Head of caudate nucleus (tissue), 42 donors: Measurements from ENCODE around the gene MDN1.
"Not testable (repeated sequence)": the region's sequence is repeated elsewhere in the genome, so short reads cannot be mapped to it uniquely, and the experiment has no call there.

ENCODE experiments used
- DNase-seq, 42 donors: peaks; one replicate each; pipeline versions ENCODE4 v3.0.0 to v3.0.0-alpha.2; 2020 to 2021; ENCODE audit warnings: mixed read lengths in 7 of 42
- intact Hi-C: fragments of 100-400 bp; cut with DNase I; formaldehyde crosslinking; loops from one replicate; pipeline ENCODE4 v1.15.0; 2022

MDN1 gene, protein sequence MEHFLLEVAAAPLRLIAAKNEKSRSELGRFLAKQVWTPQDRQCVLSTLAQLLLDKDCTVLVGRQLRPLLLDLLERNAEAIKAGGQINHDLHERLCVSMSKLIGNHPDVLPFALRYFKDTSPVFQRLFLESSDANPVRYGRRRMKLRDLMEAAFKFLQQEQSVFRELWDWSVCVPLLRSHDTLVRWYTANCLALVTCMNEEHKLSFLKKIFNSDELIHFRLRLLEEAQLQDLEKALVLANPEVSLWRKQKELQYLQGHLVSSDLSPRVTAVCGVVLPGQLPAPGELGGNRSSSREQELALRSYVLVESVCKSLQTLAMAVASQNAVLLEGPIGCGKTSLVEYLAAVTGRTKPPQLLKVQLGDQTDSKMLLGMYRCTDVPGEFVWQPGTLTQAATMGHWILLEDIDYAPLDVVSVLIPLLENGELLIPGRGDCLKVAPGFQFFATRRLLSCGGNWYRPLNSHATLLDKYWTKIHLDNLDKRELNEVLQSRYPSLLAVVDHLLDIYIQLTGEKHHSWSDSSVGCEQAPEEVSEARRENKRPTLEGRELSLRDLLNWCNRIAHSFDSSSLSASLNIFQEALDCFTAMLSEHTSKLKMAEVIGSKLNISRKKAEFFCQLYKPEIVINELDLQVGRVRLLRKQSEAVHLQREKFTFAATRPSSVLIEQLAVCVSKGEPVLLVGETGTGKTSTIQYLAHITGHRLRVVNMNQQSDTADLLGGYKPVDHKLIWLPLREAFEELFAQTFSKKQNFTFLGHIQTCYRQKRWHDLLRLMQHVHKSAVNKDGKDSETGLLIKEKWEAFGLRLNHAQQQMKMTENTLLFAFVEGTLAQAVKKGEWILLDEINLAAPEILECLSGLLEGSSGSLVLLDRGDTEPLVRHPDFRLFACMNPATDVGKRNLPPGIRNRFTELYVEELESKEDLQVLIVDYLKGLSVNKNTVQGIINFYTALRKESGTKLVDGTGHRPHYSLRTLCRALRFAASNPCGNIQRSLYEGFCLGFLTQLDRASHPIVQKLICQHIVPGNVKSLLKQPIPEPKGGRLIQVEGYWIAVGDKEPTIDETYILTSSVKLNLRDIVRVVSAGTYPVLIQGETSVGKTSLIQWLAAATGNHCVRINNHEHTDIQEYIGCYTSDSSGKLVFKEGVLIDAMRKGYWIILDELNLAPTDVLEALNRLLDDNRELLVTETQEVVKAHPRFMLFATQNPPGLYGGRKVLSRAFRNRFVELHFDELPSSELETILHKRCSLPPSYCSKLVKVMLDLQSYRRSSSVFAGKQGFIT (N-terminal part only)

DNA sequence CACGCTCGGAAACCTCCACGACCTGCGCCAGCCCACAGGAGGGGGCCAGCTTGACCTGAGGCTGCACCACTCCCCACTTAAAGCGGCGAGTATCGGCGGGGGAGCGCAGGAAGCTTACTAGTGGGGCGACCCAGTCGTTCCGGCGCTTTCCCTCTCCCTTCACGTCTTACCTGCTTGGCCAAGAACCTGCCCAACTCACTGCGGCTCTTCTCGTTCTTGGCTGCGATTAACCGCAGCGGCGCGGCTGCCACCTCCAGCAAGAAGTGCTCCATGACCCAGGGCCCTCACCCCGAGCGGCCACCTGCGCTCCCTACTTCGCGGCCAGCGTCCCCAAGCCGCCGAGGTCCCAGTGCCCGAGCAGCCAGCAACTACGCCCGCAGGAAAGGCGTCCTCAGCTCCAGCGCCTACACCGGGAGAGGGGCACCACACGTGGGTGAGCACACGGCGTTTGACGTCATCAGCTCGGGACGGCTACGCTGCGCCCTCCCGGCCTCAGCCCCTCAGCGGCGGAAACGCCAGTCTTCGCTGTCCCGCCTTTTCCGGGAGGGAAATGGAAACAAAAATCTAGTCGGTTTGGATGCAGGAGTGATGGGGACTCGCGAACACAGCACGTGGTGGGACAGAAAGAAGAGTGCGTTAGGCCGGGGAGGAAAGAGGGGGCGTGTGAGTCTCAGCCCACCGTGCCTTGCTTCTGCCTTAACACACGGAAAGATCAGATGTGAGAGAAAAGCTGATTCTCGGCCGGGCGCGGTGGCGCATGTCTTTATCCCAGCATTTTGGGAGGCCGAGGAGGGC lies at the start of gene MDN1:
TSS of gene MDN1 (minus strand) at position 459 of the 795 bp plus-strand sequence. CDS start at position 272, 187 bp downstream.
- intact Hi-C loops, result no loop called here

DNA sequence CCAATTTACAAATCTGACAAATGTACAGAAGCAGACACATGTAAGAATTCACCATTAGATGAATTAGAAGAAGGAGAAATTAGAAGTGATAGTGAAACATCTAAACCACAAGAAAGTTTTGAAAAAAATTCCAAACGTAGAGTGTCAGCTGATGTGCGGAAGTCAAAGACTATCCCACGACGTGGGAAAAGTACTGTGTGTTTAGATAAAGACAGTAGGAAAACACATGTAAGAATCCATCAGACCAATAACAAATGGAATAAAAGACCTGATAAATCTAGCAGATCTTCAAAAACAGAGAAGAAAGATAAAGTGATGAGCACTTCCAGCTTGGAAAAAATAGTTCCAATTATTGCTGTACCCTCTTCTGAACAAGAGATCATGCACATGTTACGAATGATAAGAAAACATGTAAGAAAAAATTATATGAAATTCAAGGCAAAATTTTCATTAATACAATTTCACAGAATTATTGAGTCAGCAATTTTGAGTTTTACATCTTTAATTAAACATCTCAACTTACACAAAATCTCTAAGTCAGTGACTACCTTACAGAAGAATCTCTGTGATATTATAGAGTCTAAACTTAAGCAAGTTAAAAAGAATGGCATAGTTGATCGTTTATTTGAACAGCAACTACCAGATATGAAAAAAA lies 46.6 kb upstream of the MDN1 start:
- DNase-seq, result no peak
- intact Hi-C loops, result no loop called here

More for the DNA sequence above, at the start of gene MDN1:
- peak; percentile 82 to 97 (median 93) for DNase-seq

DNA sequence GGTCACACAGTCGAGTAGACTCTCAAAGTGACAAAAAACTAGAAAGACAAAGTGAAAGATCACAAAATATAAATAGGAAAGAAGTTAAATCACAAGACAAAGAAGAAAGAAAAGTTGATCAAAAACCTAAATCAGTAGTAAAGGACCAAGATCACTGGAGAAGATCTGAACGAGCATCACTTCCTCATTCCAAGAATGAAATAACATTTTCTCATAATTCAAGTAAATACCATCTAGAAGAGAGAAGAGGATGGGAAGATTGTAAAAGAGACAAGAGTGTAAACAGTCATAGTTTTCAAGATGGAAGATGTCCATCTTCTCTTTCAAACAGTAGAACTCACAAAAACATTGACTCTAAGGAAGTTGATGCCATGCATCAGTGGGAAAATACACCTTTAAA lies 43.1 kb upstream of the MDN1 start:
- DNase-seq, result no peak
- intact Hi-C loops, result no loop called here

DNA sequence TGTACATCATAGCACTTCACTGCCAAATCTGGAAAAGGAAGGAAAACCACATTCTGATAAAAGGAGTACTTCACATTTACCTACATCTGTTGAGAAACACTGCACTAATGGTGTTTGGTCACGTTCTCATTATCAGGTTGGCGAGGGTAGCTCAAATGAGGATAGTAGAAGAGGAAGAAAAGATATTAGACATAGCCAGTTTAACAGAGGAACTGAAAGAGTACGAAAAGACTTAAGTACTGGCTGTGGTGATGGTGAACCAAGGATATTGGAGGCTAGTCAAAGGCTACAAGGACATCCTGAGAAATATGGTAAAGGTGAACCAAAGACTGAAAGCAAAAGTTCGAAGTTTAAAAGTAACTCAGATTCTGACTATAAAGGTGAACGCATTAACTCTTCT lies 42.7 kb upstream of the MDN1 start:
- no peak for DNase-seq
- intact Hi-C loops, result no loop called here

DNA sequence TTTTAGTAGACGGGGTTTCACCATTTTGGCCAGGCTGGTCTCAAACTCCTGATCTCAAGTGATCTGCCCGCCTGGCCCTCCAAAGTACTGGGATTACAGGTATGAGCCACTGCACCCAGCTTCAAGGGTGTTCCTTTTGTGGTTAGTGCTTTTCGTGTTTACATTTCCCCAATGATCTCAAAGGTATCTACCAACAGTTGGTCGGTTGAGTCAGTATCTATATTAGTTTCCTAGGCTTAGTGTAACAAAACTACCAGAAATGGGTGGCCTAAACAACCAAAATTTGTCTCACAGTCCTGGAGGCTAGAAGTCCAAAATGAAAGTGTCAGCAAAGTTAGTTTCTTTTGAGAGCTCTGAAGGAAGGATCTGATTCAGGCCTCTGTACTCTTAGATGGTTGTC lies 40.1 kb upstream of the MDN1 start:
- intact Hi-C loops, result no loop called here
- DNase-seq, result no peak

DNA sequence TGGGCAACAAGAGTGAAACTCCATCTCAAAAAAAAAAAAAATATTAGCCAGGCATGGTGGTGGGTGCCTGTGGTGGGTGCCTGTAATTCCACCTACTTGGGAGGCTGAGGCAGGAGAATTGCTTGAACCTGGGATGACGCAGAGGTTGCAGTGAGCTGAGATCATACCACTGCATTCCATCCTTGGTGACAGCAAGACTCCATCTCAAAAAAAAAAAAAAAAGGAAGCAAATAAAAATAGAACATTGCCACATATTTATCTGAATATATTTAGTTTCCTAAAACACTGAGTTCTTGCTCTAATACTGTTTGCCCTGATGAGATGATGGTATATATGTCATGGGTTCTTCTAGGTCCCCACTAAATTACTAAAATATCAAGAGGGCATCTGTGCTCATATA lies 38.4 kb upstream of the MDN1 start:
- intact Hi-C loops, result no loop called here
- DNase-seq, result no peak

DNA sequence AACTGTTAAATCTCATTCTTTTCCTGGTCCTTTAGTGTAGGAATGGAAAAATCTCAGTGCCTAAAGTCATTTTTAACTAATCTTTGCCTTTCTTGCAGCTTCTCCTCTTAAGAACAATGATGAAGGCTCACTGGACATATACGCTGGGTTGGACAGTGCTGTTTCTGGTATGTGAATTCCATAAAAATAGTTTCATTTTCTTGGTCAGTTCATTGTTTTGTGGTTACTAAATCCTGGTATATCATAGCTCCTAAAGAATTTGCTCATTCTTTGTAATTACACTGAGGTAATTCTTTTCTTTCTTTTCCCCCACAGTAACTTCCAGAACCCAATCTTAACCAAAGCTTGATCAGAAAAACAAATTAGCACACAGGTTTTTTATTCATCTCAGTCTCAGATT lies 33.5 kb upstream of the MDN1 start:
- DNase-seq, result no peak
- intact Hi-C loops, result no loop called here

DNA sequence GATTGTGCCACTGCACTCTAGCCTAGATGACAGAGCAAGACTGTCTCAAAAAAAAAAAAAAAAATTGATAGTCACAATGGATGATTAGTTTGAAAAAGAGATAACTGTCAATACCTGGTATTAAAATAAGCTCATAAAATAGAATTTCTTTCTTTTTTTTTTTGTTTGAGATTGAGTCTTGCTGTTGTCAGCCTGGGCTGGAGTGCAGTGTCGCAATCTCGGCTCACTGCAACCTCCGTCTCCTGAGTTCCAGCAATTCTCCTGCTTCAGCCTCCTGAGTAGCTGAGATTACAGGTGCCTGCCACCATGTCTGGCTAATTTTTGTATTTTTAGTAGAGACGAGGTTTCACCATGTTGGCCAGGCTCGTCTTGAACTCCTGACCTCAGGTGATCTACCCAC lies 27.9 kb upstream of the MDN1 start:
- DNase-seq, intact Hi-C loops: not testable (repeated sequence)

DNA sequence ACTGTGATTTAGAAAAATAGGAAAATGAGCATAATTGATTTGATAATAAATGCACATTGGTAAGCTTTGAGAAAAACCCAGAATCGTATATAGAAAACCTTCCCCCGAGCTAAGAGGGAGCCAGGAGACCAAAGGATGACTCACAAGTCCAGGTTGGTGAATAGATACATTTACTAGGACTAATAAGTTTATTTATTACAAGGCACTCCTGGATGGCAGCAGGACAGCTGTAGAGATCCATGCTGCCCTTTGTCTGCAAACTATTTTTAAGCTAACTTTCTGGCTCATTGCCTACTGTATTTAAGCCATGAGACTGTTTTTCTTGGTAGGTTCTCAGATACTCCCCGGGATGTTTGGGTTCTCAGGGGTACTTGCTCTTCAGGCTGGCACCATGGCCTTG lies 23.5 kb upstream of the MDN1 start:
- no peak for DNase-seq
- intact Hi-C loops, result no loop called here

DNA sequence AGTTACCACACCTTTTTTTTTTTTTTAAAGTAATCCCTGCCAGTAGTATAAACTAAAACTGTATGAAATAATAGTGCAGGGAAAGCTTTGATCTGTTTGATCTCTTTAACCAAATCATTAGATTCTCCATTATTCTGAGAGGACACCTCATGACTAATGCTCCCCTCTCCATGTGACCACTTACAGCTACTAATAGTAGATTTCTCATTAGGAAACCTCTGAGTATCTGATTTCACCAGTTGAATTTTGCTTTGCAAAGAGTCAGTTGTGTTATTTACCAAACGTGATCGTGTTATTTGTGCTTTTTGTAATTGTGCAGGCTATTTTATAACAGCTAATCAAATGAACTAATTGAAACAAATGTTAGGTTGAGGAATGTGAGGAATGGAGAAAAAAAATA lies 22.6 kb upstream of the MDN1 start:
- DNase-seq, result no peak
- intact Hi-C loops, result no loop called here

DNA sequence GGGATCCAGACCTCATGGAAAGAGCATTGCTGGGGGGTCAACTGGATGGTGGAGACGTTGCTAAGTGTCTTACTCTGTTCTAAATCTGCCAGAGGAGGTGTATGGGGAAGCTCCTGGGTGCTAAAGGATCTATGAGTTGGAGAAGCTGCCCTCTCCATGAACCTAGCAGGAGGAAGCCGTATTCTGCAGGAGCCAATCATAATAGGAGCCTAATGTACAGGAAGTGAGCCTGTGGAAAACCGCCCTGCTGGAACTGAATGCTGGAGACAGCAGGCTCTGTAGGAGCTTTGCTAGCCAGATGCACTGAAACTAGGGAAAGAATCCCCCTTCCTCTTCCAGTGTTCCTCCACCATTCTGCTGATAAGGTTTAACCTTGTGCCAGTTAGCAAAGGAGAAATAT lies 20.9 kb upstream of the MDN1 start:
- DNase-seq, result no peak
- intact Hi-C loops, result no loop called here

DNA sequence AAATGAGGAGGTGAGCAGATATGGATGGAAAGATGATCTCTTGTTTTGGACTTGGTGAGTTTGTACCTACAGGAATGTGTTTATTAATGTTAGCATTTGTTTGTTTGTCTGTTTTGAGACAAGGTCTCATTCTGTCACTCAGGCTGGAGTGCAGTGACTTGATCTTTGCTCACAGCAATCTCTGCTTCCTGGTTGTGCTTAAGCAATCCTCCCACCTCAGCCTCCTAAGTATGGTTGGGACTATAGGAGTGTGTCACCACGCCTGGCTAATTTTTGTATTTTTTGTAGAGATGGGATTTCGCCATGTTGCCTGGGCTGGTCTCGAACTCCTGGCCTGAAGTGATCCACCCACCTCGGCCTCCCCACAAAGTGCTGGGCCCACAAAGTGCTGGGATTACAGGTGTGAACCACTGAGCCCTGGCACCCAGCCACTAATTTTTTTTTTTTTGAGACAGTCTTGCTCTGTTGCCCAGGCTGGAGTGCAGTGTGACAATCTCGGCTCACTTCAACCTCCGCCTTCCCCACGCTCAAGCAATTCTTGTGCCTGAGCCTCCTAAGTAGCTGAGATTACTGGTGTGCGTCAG lies 17.1 kb upstream of the MDN1 start:
- DNase-seq, result peak in 1 of 42 donors; percentile 16

DNA sequence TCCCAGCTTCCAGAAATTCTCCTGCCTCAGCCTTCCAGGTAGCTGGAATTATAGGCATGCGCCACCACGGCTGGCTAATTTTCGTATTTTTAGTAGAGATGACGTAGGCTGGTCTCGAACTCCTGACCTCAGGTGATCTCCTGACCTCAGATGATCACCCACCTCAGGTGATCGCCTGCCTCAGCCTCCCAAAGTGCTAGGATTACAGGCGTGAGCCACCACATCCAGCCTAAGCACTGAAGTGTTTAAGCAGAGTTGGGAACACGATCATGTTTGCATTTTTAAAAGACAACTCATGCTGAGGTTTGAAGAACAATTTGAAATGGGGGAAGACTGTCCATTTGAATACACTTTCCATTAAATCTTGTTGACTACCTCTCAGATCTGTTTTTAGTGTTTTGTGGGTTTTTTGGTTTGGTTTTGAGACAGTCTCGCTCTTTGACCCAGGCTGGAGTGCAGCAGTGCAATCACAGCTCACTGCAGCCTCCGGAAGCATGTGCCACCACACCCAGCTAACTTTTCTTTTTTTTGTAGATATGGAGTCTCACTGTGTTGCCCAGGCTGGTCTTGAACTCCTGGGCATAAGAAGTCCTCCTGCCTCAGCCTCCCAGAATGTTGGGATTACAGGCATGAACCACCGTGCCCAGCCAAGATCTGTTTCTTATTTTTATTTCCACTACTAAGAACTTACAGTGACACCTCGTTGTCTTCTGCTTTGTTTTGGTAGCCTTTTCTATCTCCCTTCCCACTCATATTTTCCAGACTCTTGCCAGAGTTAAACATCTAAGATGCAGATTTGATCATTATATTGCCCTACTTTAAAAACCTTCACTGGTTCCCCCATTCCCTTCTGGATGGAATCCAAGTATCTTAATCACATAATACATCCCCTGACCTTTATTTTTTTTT lies 15.5 kb upstream of the MDN1 start:
- intact Hi-C loops, result no loop called here
- peak in 1 of 42 donors; percentile 8 for DNase-seq

More for the DNA sequence above, 17.1 kb upstream of the MDN1 start:
- intact Hi-C loops, result no loop called here

DNA sequence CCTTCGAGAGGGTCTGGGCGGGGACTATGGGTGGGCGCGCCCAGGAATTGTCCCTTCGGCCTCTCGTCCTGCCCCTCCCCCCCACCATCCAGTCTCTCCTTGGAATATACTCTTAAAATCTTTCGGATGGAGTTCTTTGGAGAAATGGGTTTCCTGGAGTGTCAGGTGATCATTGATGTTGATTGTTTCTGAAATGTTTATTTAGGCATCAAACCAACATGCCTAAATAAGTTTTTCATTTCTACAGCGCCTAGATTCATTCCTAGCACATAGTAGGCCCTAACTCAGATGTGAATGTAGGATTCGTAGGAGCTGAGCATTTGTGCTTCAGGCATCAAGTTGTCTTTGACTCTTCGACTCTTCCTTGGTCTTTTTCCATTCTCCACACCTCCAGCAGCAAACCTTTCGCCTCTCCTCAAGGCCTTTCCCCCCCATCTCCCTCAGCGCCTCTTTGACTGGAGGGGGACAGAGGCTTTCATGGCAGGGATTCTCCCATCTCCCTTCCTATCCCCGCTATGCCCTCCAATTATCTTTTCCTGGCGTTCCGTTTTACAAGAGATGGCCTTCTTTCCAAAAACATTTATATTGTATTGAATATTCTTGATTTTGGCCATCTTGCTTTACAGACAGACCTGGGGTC lies 10.7 kb upstream of the MDN1 start:
- intact Hi-C loops, result no loop called here
- DNase-seq, result peak in 2 of 42 donors; percentile 11 to 43

DNA sequence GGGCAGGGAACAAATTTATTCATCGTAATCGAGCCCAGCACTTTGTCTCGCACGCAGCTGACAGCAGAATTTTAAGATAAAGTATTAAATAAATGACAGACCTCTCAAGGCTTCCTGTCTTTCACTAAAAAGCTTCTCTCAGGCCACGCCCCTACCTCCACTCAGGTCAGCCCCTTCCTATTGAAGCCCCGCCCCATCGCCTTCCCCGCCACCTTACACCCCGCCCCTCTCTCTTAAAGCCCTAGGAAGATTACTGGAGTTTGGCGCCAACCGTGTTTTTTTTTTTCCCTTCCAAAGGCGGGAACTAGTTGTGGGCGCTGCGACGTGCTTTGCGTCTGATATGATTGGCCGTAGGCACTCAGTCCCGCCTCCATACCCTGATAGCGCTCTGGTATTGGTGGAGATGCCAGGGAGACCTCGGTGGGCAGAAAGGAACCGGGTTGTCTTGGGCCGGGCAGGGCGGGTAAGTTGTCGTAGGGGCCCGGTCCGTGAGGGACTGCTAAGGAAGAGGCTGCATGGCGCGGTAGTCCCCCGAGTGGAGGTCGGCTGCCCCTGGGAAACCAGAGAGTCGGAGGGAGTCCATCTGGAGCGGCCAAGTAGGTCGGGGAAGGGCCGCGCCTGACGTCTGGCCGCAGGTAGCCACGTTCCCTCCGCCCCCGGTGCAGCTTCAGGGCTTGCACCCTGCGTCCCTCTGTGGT lies 10.0 kb upstream of the MDN1 start, which contains the start of gene CASP8AP2:
TSS of gene CASP8AP2 (plus strand) at position 409 of the 698 bp plus-strand sequence.
- intact Hi-C loops, result no loop called here
- DNase-seq, result peak; percentile 80 to 98 (median 93)
